K562 (cell line): ENCODE results near the gene KLB. TPM values are rescaled to one million over a fixed set of nuclear protein-coding genes. Genes with fewer than 3 reads are reported as not detected.

Experiments used
- BRF2 ChIP-seq: IDR thresholded peaks from 3 replicates; pipeline ENCODE4 v1.6.1; 2011; ENCODE audit warnings: borderline replicate concordance, mild to moderate bottlenecking; ENCODE audit not compliant: insufficient read length, insufficient read depth
- FOXM1 ChIP-seq, 2 experiments: fragments of 450-650 bp in 1 of 2; sonication (generic) in 1 of 2; formaldehyde crosslinking in 1 of 2; IDR thresholded peaks; 2 replicates each; pipeline versions ENCODE4 v1.6.1 to v1.9.0; 2017 to 2022; ENCODE audit warnings: low read depth in 2 of 2, mild to moderate bottlenecking in 2 of 2, missing genetic modification reagents in 1 of 2, moderate library complexity in 1 of 2
- GABPA ChIP-seq: fragments of 200-800 bp; sonication (Bioruptor generic); conservative IDR thresholded peaks from 2 replicates; pipeline ENCODE4 v1.6.1; 2016; ENCODE audit warnings: low read depth, missing genetic modification characterization, missing compliant biosample characterization
- HNRNPL ChIP-seq: fragments of 200-400 bp; formaldehyde crosslinking; IDR thresholded peaks from 2 replicates; pipeline ENCODE4 v1.6.1; 2017; ENCODE audit warnings: low read depth, mild to moderate bottlenecking, low read length
- KDM1A ChIP-seq, 2 experiments: fragments of 450-650 bp; IDR thresholded peaks; 2 replicates each; pipeline ENCODE4 v1.6.1; 2016; ENCODE audit warnings: mild to moderate bottlenecking in 2 of 2
- PBX2 ChIP-seq, 2 experiments: IDR thresholded peaks in 1 of 2; conservative IDR thresholded peaks in 1 of 2; 2 replicates each; pipeline ENCODE4 v1.6.1; 2016; ENCODE audit warnings: low read depth in 2 of 2, mild to moderate bottlenecking in 1 of 2, missing compliant biosample characterization in 1 of 2, missing genetic modification characterization in 1 of 2, moderate library complexity in 1 of 2
- SRSF7 ChIP-seq: fragments of 200-400 bp; formaldehyde crosslinking; optimal IDR thresholded peaks from 2 replicates; pipeline ENCODE3; 2017; ENCODE audit warnings: mild to moderate bottlenecking, low read depth, low read length
- polyA plus RNA-seq, 8 experiments: library from polyadenylated mRNA; depleted of rRNA in 4 of 8; stranded (reverse) in 5 of 8; unstranded in 3 of 8; fragments of >200 nt; fragmentation: Nextera tagmentation in 2 of 8; fragmentation: Illumina TruSeq in 1 of 8; extraction: Ambion mirVana in 2 of 8; extraction: Trizol in 1 of 8; gene quantifications; 2 replicates each; pipeline versions ENCODE4 v1.2.1 to v1.2.3, GENCODE V29; 2011 to 2014; ENCODE audit warnings: inconsistent platforms in 1 of 8, missing spikeins in 1 of 8
- total RNA-seq, 7 experiments: library from RNA; depleted of rRNA in 6 of 7; stranded (reverse); fragments of >200 nt in 6 of 7; fragmentation: Illumina TruSeq in 2 of 7; extraction: Trizol in 2 of 7; gene quantifications; 2 replicates each; pipeline versions ENCODE4 v1.2.1 to v1.2.3, GENCODE V29; 2011 to 2021; ENCODE audit warnings: low replicate concordance in 1 of 7

KLB gene
- total and polyA plus RNA-seq, 9 of the 15 experiments (the other 6 are each of a cell fraction or from before 2014, with no cell fraction given), result 0.04 to 0.13 TPM; not detected in 7

DNA sequence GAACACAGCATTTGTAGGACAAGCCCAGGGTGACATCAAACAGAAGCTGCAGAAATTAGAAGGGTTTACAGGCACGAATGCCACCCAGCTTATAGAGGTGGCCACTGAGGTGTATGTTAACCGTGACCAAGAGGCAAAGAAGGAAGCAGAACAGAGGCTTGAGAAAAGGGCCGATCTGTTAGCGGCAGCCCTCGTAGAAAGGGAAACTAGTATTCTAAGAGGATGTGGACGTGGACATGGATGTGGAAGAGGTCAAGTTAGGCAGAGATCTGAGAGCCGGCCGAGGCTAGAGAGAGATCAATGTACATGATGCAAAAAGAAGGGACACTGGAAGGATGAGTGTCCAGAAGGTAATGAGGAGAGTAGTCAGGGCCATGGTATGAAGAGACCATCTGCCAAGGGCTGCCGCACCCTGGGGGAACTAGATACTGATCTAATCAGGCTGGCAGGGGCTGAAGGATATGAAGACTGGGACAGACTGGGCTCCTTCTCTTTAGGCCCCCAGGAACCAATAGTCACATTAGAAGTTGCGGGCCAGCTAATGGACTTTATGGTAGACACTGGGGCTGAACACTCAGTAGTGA lies 79.6 kb downstream of the KLB start (continued):
- TF ChIP-seq PBX2 (CRISPR knock-in tag; IDR thresholded peaks at IDR 0.05; ENCODE audit: low read depth), result no peak
- no peak for TF ChIP-seq PBX2 (tag; conservative IDR thresholded peaks at IDR 0.05; ENCODE audit: low read depth)
- TF ChIP-seq HNRNPL, result no peak
- TF ChIP-seq KDM1A (IDR thresholded peaks at IDR 0.05), result no peak
- TF ChIP-seq SRSF7, result no peak
- TF ChIP-seq BRF2, result no peak
- no peak for TF ChIP-seq FOXM1 (IDR thresholded peaks at IDR 0.05; ENCODE audit: low read depth)
- TF ChIP-seq FOXM1 (CRISPR knock-in tag; IDR thresholded peaks at IDR 0.05; ENCODE audit: low read depth), result no peak
- no peak for TF ChIP-seq GABPA
